HCT116 (cell line): ENCODE measurements around the gene SUB1.

Experiments
- CEBPB ChIP-seq: IDR thresholded peaks from 2 replicates; pipeline ENCODE4 v1.6.1; 2012; ENCODE audit warnings: low read depth
- EZH2 ChIP-seq: fragments of 200-600 bp; sonication (generic); IDR thresholded peaks from 2 replicates; pipeline ENCODE4 v1.6.1; 2017; ENCODE audit warnings: antibody characterized with exemption, mixed run types
- POLR2A ChIP-seq: IDR thresholded peaks from 2 replicates; pipeline ENCODE4 v1.7.0; 2011; ENCODE audit warnings: borderline replicate concordance; ENCODE audit not compliant: insufficient read depth, insufficient read length; ENCODE audit errors: extremely low read depth
- POLR2AphosphoS5 ChIP-seq: IDR thresholded peaks from 2 replicates; pipeline ENCODE4 v1.6.1; 2011; ENCODE audit warnings: mild to moderate bottlenecking, low read depth, low read length, moderate library complexity
- RAD21 ChIP-seq: IDR thresholded peaks from 2 replicates; pipeline ENCODE4 v1.6.1; 2012; ENCODE audit warnings: low read depth, mild to moderate bottlenecking
- SIN3A ChIP-seq: IDR thresholded peaks from 2 replicates; pipeline ENCODE4 v1.6.1; 2012; ENCODE audit warnings: low read depth
- TCF7L2 ChIP-seq: IDR thresholded peaks from 2 replicates; pipeline ENCODE4 v1.7.0; 2011; ENCODE audit warnings: borderline replicate concordance, inconsistent platforms; ENCODE audit not compliant: insufficient read depth, insufficient read length; ENCODE audit errors: extremely low read depth
- ZNF274 ChIP-seq: fragments of 200-500 bp; sonication (Bioruptor generic); IDR thresholded peaks from 2 replicates; pipeline ENCODE4 v1.6.1; 2014; ENCODE audit warnings: mild to moderate bottlenecking, low read depth, low read length, inconsistent platforms
- TF ChIP-seq, protein P1 (sequence below), 3 experiments: fragments of 200-600 bp in 1 of 3; sonication (generic) in 1 of 3; IDR thresholded peaks in 2 of 3; conservative IDR thresholded peaks in 1 of 3; 2 replicates each; pipeline ENCODE4 v1.5.1; 2012 to 2017; ENCODE audit warnings: low read depth in 2 of 3, low read length in 2 of 3, antibody characterized with exemption in 1 of 3, borderline replicate concordance in 1 of 3, control low read depth in 1 of 3, mild to moderate bottlenecking in 1 of 3, mixed read lengths in 1 of 3, mixed run types in 1 of 3, moderate library complexity in 1 of 3; ENCODE audit not compliant: insufficient read depth in 1 of 3

DNA sequence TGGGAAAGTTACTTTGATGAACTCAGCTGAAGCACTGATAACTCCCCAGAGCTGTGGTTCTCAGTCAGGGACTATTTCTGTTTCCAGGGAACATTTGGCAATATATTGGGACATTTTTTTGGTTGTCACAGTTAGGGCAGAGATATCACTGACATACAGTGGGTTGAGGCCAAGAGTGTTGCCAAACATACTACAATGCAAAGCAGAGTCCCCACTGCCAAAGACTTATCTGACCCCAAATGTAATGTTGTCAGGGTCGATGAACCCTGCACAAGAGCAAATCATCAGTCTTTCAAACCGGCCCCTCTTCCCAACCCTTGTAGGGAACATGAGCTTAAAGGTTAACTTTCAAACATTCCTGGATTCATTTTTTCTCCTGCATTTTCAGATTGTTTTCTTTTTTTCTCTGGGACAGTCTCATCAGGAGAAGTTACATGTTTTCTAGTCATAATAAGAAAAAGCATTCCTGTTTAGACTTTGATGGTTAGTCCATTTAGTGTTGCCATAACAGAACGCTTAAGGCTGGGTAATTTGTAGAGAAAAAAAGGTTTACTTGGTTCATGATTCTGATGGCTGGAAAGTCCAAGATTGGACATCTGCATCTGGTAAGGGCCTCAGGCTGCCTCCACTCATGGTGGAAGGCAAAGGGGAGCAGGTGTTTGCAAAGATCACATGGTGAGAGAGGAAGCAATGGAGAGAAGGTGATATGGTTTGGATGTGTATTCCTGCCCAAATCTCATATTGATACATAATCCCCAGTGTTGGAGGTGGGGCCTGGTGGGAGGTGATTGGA lies 18.8 kb upstream of the SUB1 start:
- TF ChIP-seq CEBPB (no peak), POLR2A (no peak), EZH2 (no peak), SIN3A (no peak), RAD21 (no peak), TCF7L2 (no peak), POLR2AphosphoS5 (no peak), ZNF274 (no peak)
- TF ChIP-seq, protein P1, sequence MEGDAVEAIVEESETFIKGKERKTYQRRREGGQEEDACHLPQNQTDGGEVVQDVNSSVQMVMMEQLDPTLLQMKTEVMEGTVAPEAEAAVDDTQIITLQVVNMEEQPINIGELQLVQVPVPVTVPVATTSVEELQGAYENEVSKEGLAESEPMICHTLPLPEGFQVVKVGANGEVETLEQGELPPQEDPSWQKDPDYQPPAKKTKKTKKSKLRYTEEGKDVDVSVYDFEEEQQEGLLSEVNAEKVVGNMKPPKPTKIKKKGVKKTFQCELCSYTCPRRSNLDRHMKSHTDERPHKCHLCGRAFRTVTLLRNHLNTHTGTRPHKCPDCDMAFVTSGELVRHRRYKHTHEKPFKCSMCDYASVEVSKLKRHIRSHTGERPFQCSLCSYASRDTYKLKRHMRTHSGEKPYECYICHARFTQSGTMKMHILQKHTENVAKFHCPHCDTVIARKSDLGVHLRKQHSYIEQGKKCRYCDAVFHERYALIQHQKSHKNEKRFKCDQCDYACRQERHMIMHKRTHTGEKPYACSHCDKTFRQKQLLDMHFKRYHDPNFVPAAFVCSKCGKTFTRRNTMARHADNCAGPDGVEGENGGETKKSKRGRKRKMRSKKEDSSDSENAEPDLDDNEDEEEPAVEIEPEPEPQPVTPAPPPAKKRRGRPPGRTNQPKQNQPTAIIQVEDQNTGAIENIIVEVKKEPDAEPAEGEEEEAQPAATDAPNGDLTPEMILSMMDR (IDR thresholded peaks at IDR 0.05 in 2 of 3, conservative IDR thresholded peaks at IDR 0.05 in 1 of 3; ENCODE audit: borderline replicate concordance in 1 of 3, insufficient read depth in 1 of 3, low read depth in 2 of 3, low read length in 2 of 3): no peak
